ENCODE measurements around the gene LGALS3BP. TPM values are rescaled to one million over a fixed set of nuclear protein-coding genes. Genes with fewer than 3 reads are reported as not detected.
A peak's percentile ranks its signal among the peaks of the same experiment; 100 is the strongest.

The LGALS3BP gene
- total and polyA plus RNA-seq, 2 of the 13 experiments (the other 11 are each of a cell fraction or from before 2014, with no cell fraction given), result 137 to 332 TPM

- TF ChIP-seq MNT (IDR thresholded peaks at IDR 0.05) (no peak; the same call in 1 of the 2 replicates), ZNF709 (CRISPR knock-in tag; IDR thresholded peaks at IDR 0.05) (no peak), TAF15 (IDR thresholded peaks at IDR 0.05; ENCODE audit: low read depth, low read length, poor library complexity, severe bottlenecking) (no peak), HOXA7 (CRISPR knock-in tag; IDR thresholded peaks at IDR 0.05) (no peak), HOXA3 (CRISPR knock-in tag; IDR thresholded peaks at IDR 0.05) (no peak; the same call in 1 of the 2 replicates), SRF (IDR thresholded peaks at IDR 0.05; ENCODE audit: low read depth, low read length) (no peak), KAT8 (CRISPR knock-in tag; IDR thresholded peaks at IDR 0.05) (peak; percentile 71; the same call in 1 of the 2 replicates), U2AF2 (IDR thresholded peaks at IDR 0.05; ENCODE audit: low read depth, low read length) (no peak), ATRX (CRISPR knock-in tag; IDR thresholded peaks at IDR 0.05; ENCODE audit: borderline replicate concordance) (no peak), RBAK (CRISPR knock-in tag; IDR thresholded peaks at IDR 0.05) (no peak)
- TF ChIP-seq, protein P1, sequence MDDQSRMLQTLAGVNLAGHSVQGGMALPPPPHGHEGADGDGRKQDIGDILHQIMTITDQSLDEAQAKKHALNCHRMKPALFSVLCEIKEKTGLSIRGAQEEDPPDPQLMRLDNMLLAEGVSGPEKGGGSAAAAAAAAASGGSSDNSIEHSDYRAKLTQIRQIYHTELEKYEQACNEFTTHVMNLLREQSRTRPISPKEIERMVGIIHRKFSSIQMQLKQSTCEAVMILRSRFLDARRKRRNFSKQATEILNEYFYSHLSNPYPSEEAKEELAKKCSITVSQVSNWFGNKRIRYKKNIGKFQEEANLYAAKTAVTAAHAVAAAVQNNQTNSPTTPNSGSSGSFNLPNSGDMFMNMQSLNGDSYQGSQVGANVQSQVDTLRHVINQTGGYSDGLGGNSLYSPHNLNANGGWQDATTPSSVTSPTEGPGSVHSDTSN (CRISPR knock-in tag; IDR thresholded peaks at IDR 0.05; ENCODE audit: borderline replicate concordance), result no peak
- TF ChIP-seq, protein P2, sequence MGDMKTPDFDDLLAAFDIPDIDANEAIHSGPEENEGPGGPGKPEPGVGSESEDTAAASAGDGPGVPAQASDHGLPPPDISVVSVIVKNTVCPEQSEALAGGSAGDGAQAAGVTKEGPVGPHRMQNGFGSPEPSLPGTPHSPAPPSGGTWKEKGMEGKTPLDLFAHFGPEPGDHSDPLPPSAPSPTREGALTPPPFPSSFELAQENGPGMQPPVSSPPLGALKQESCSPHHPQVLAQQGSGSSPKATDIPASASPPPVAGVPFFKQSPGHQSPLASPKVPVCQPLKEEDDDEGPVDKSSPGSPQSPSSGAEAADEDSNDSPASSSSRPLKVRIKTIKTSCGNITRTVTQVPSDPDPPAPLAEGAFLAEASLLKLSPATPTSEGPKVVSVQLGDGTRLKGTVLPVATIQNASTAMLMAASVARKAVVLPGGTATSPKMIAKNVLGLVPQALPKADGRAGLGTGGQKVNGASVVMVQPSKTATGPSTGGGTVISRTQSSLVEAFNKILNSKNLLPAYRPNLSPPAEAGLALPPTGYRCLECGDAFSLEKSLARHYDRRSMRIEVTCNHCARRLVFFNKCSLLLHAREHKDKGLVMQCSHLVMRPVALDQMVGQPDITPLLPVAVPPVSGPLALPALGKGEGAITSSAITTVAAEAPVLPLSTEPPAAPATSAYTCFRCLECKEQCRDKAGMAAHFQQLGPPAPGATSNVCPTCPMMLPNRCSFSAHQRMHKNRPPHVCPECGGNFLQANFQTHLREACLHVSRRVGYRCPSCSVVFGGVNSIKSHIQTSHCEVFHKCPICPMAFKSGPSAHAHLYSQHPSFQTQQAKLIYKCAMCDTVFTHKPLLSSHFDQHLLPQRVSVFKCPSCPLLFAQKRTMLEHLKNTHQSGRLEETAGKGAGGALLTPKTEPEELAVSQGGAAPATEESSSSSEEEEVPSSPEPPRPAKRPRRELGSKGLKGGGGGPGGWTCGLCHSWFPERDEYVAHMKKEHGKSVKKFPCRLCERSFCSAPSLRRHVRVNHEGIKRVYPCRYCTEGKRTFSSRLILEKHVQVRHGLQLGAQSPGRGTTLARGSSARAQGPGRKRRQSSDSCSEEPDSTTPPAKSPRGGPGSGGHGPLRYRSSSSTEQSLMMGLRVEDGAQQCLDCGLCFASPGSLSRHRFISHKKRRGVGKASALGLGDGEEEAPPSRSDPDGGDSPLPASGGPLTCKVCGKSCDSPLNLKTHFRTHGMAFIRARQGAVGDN (CRISPR knock-in tag; IDR thresholded peaks at IDR 0.05), result peak; percentile 87
- TF ChIP-seq, protein P3, sequence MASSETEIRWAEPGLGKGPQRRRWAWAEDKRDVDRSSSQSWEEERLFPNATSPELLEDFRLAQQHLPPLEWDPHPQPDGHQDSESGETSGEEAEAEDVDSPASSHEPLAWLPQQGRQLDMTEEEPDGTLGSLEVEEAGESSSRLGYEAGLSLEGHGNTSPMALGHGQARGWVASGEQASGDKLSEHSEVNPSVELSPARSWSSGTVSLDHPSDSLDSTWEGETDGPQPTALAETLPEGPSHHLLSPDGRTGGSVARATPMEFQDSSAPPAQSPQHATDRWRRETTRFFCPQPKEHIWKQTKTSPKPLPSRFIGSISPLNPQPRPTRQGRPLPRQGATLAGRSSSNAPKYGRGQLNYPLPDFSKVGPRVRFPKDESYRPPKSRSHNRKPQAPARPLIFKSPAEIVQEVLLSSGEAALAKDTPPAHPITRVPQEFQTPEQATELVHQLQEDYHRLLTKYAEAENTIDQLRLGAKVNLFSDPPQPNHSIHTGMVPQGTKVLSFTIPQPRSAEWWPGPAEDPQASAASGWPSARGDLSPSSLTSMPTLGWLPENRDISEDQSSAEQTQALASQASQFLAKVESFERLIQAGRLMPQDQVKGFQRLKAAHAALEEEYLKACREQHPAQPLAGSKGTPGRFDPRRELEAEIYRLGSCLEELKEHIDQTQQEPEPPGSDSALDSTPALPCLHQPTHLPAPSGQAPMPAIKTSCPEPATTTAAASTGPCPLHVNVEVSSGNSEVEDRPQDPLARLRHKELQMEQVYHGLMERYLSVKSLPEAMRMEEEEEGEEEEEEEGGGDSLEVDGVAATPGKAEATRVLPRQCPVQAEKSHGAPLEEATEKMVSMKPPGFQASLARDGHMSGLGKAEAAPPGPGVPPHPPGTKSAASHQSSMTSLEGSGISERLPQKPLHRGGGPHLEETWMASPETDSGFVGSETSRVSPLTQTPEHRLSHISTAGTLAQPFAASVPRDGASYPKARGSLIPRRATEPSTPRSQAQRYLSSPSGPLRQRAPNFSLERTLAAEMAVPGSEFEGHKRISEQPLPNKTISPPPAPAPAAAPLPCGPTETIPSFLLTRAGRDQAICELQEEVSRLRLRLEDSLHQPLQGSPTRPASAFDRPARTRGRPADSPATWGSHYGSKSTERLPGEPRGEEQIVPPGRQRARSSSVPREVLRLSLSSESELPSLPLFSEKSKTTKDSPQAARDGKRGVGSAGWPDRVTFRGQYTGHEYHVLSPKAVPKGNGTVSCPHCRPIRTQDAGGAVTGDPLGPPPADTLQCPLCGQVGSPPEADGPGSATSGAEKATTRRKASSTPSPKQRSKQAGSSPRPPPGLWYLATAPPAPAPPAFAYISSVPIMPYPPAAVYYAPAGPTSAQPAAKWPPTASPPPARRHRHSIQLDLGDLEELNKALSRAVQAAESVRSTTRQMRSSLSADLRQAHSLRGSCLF (CRISPR knock-in tag; IDR thresholded peaks at IDR 0.05; ENCODE audit: borderline replicate concordance), result no peak
These were observed 47.7 kb upstream of the LGALS3BP start (continued) for GRCh38 chr17:79027274-79027924.

Measured in HepG2 (cell line).